Fibroblast of pulmonary artery (primary cell): ENCODE measurements around the gene OLA1.
A peak's percentile ranks its signal among the peaks of the same experiment; 100 is the strongest.

Experiments used
- DNase-seq: peaks from one replicate; pipeline ENCODE4 v3.0.0-alpha.2; 2010; ENCODE audit warnings: low read depth
- H3K4me3 ChIP-seq: replicated peaks from 2 replicates; pipeline ENCODE4 v1.5.1; 2011; ENCODE audit warnings: low read depth, mild to moderate bottlenecking, control low read depth, low read length, moderate library complexity
- TF ChIP-seq, protein P1 (sequence below): IDR thresholded peaks from 2 replicates; pipeline ENCODE4 v1.5.1; 2011; ENCODE audit warnings: mild to moderate bottlenecking, control low read depth, low read length, inconsistent platforms; ENCODE audit errors: missing control alignments

The OLA1 gene

DNA sequence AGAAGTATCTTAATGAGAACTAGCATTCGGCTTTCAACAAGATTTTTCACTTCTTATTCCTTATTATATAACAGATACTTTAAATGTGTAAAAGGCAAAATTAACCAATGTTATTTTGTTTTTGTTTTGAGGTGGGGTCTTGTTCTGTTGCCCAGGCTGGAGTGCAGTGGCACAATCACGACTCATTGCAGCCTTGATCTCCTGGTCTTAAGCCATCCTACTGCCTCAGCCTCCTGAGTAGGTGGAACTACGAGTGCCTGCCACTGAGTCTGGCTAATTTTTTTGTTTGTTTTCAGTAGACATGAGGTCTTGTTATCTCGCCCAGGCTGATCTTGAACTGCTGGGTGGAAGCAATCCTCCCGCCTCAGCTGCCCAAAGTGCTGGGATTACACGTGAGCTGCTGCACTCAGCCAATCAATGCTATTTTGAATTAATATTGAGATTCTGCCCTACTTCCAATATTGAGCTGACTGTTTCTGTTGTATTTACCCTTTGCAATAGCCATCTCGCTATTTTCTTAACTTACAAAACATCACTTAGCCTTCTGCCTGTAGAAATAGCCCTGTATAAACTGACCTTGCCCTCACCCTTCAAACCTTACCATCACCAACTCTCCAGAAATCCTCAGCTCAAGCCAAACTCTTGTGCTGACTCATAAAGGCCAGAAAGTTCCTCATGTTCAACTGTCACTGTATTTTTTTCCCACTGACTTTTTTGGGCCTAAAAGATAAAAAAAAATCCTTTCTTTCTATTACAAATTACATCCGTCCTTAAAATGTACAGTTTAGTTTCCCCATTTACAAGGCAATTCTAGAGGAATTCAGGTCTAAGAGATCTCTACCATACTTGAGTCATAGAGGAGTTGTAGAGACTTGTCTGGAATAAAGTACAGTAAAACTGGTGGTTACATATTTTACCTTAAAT is 94.3 kb downstream of the OLA1 start:
- DNase-seq, result peak; percentile 74
- H3K4me3 ChIP-seq, result no peak overlapping the region
- TF ChIP-seq, protein P1, sequence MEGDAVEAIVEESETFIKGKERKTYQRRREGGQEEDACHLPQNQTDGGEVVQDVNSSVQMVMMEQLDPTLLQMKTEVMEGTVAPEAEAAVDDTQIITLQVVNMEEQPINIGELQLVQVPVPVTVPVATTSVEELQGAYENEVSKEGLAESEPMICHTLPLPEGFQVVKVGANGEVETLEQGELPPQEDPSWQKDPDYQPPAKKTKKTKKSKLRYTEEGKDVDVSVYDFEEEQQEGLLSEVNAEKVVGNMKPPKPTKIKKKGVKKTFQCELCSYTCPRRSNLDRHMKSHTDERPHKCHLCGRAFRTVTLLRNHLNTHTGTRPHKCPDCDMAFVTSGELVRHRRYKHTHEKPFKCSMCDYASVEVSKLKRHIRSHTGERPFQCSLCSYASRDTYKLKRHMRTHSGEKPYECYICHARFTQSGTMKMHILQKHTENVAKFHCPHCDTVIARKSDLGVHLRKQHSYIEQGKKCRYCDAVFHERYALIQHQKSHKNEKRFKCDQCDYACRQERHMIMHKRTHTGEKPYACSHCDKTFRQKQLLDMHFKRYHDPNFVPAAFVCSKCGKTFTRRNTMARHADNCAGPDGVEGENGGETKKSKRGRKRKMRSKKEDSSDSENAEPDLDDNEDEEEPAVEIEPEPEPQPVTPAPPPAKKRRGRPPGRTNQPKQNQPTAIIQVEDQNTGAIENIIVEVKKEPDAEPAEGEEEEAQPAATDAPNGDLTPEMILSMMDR, result no peak

DNA sequence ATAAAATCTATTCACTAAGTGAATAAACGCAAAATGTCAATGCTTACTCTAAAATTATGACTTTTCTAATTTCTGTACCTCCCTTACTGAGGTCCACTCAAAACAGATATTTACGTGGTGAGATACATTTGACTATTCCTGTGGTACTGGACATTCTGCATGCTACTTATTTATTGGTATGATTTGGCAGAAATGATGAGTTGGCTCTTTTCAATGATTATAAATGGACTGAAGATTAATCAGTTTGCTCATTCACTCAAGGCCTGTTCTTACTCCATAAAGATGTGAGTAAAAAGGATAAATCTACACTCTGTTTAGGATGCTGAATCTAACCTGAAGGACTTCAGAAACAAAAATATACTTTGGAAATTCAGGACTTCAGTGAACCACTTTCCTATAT is 98.8 kb downstream of the OLA1 start:
- TF ChIP-seq, protein P1, result no peak
- no peak overlapping the region for H3K4me3 ChIP-seq
- DNase-seq, result no peak

DNA sequence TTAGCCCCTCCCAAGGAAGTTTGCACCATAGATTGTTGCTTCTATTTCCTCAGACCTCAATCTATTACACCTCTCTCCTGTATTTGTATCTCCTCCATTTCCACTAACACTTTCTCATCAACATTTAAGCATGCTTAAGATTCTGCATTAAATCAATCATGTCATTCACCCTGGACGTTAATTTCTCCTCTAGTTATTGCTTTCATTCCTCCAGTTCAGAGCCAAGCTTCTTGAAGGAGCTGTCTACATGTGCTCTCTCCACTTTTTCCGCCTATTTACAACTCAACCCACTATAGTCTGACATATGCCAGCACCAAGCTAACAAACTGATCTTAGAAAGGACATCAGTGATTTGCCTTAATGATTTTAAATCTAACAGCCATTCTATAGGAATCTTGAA is 99.5 kb downstream of the OLA1 start:
- TF ChIP-seq, protein P1, result no peak
- H3K4me3 ChIP-seq, result no peak overlapping the region
- no peak for DNase-seq

DNA sequence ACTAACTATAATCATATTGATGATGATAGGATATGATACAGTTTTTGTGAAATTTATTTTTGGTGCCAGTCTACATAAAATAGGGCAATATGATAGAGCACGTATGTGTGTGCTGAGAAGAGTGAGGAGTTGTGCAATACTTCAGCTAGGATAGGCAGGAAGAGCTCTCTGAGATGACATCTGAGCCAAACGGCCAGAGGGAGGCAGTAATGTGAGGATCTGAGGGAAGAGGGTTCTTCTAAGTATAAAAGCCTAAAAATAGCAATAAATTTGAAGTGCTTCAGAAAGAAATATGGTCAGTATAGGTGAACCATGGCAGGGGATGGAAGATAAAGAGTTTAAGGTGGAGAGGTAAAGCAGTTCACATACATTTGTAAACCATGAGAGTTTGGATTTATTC is 102.5 kb downstream of the OLA1 start:
- H3K4me3 ChIP-seq, result no peak overlapping the region
- peak; percentile 29 for DNase-seq
- TF ChIP-seq, protein P1, result no peak

DNA sequence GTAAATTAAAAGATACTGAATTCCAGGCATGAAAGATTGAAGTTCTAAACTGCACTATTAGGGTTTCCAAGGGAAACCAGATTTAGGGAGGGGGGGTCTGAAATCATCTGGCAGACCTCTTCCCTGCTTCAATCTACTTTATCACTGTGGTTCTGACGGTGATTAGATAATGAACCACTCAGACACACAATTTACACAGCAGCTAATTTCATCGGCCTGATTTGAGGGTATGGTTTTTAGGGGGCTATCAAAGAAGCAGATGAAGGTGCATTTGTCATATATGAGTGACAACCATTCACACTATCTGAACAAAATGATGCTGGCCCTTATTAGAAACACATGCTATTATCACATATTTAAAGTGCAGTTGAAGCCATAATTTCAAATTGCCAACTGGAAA is 106.0 kb downstream of the OLA1 start:
- no peak for DNase-seq
- H3K4me3 ChIP-seq, result no peak overlapping the region
- TF ChIP-seq, protein P1, result no peak

DNA sequence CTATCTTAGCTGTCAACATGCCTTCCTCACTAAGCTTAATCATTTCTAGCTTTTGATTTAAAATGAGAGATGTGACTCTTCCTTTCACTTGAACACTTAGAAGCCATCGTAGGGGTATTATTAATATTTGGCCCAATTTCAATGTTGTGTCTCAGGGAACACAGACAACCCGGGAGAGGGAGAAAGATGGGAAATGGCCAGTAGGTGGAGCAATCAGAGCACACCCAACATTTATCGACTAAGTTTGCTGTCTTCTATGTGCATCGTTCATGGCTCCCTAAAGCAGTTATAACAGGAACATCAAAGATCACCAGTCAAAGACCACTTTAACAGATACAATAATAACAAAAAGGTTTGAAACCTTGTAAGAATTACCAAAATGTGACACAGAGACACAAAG is 110.2 kb downstream of the OLA1 start:
- TF ChIP-seq, protein P1, result peak; percentile 46
- peak; percentile 52 for DNase-seq

DNA sequence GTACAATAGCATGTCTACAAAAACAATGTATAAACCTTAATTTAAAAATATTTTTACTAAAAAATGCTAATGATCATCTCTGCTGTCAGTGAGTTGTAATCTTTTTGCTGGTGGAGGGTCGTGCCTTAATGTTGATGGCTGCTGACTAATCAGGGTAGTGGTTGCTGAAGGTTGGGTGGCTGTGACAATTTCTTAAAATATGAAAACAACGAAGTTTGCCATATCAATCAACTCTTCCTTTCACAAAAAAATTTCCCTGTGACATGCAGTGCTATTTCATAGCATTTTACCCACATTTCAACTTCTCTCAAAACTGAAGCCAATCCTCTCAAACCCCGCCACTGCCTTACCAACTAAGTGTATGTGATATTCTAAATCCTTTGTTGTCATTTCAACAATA is 112.4 kb downstream of the OLA1 start:
- DNase-seq, result no peak
- no peak overlapping the region for H3K4me3 ChIP-seq
- TF ChIP-seq, protein P1, result no peak

More for the DNA sequence above, 110.2 kb downstream of the OLA1 start:
- H3K4me3 ChIP-seq, result no peak overlapping the region
